NOMO-1 treated with dmso at 0.1 percent for 144 hours (cell line): ENCODE results near the gene CFAP298.
"Not testable (repeated sequence)": the region's sequence is repeated elsewhere in the genome, so short reads cannot be mapped to it uniquely, and the experiment has no call there.

Experiments
- DNase-seq: peaks from one replicate; lab custom pipeline; 2025; ENCODE audit not compliant: unreplicated experiment; lab: John Stamatoyannopoulos, UW

The CFAP298 gene

GRCh38 chr21:32569261-32570230, 42.6 kb downstream of the CFAP298 start:
- DNase-seq = peak; percentile 71

GRCh38 chr21:32567626-32568025, 44.6 kb downstream of the CFAP298 start:
- no peak for DNase-seq

- DNase-seq = no peak
These were observed 45.3 kb downstream of the CFAP298 start for GRCh38 chr21:32566741-32567389.

GRCh38 chr21:32565856-32566465, 46.2 kb downstream of the CFAP298 start:
- DNase-seq = no peak

GRCh38 chr21:32562915-32563314, 49.3 kb downstream of the CFAP298 start:
- no peak for DNase-seq

- DNase-seq = no peak
These were observed 49.8 kb downstream of the CFAP298 start for GRCh38 chr21:32562426-32562825.

- DNase-seq = not testable (repeated sequence)
These were observed 50.7 kb downstream of the CFAP298 start for GRCh38 chr21:32561476-32561875.

GRCh38 chr21:32560896-32561295, 51.3 kb downstream of the CFAP298 start:
- no peak for DNase-seq

GRCh38 chr21:32559006-32559610, 53.1 kb downstream of the CFAP298 start:
- DNase-seq = no peak

GRCh38 chr21:32558106-32558505, 54.1 kb downstream of the CFAP298 start:
- no peak for DNase-seq

GRCh38 chr21:32554832-32555638, 57.1 kb downstream of the CFAP298 start:
- DNase-seq = no peak

- no peak for DNase-seq
These were observed 62.3 kb downstream of the CFAP298 start for GRCh38 chr21:32549886-32550285.

- no peak for DNase-seq
These were observed 62.7 kb downstream of the CFAP298 start for GRCh38 chr21:32549440-32549839.
